NCI-H1092 treated with DMSO at 0.1 percent for 48 hours (cell line): Measurements from ENCODE around the gene ROGDI.
"Not testable (repeated sequence)": the region's sequence is repeated elsewhere in the genome, so short reads cannot be mapped to it uniquely, and the experiment has no call there.

Experiments
- DNase-seq: peaks from one replicate; lab custom pipeline; 2025; lab: John Stamatoyannopoulos, UW

The ROGDI gene

GRCh38 chr16:4790261-4790660 is 12.2 kb downstream of the ROGDI start:
- no peak for DNase-seq

GRCh38 chr16:4788910-4789309 is 13.5 kb downstream of the ROGDI start:
- DNase-seq = no peak

- no peak for DNase-seq
These were observed 13.9 kb downstream of the ROGDI start for GRCh38 chr16:4788489-4788889.

GRCh38 chr16:4787627-4788482 is 14.6 kb downstream of the ROGDI start, which contains the start of gene SEPTIN12:
TSS of gene SEPTIN12 (minus strand) at chr16:4788345. CDS start at chr16:4787645, 700 bp downstream.
- no peak for DNase-seq

GRCh38 chr16:4787068-4787467 is 15.4 kb downstream of the ROGDI start:
- DNase-seq = no peak

GRCh38 chr16:4785758-4786433 is 16.5 kb downstream of the ROGDI start:
- DNase-seq = no peak

GRCh38 chr16:4784444-4784987 is 17.9 kb downstream of the ROGDI start:
- DNase-seq = not testable (repeated sequence)

GRCh38 chr16:4783951-4784336 is 18.5 kb downstream of the ROGDI start:
- no peak for DNase-seq

GRCh38 chr16:4783251-4783950 is 19.0 kb downstream of the ROGDI start:
- no peak for DNase-seq

- DNase-seq = no peak
These were observed 22.2 kb downstream of the ROGDI start for GRCh38 chr16:4780235-4780634.

GRCh38 chr16:4778050-4778392 is 24.4 kb downstream of the ROGDI start:
- no peak for DNase-seq

- no peak for DNase-seq
These were observed 24.9 kb downstream of the ROGDI start for GRCh38 chr16:4777339-4778049.

GRCh38 chr16:4776141-4776705 is 26.2 kb downstream of the ROGDI start:
- DNase-seq = no peak

GRCh38 chr16:4775005-4775404 is 27.4 kb downstream of the ROGDI start:
- no peak for DNase-seq

- no peak for DNase-seq
These were observed 30.1 kb downstream of the ROGDI start for GRCh38 chr16:4772351-4772750.

- no peak for DNase-seq
These were observed 30.8 kb downstream of the ROGDI start for GRCh38 chr16:4771646-4772045.

- no peak for DNase-seq
These were observed 33.2 kb downstream of the ROGDI start for GRCh38 chr16:4769306-4769638.

GRCh38 chr16:4768549-4769305 is 33.7 kb downstream of the ROGDI start:
- DNase-seq = peak; percentile 96

- DNase-seq = no peak
These were observed 34.4 kb downstream of the ROGDI start for GRCh38 chr16:4767872-4768548.

- DNase-seq = peak; percentile 94
These were observed 35.4 kb downstream of the ROGDI start, which contains the start of gene ZNF500 for GRCh38 chr16:4766875-4767628. TSS of gene ZNF500 (minus strand) at chr16:4767162. CDS start at chr16:4765978, 1,184 bp downstream.
